ENCODE measurements around the gene WWC2.

GRCh38 chr4:183171484-183172267, 72.6 kb downstream of the WWC2 start:
- no peak for TF ChIP-seq CTCF (conservative IDR thresholded peaks at IDR 0.05)
- no peak for TF ChIP-seq ZFX (IDR thresholded peaks at IDR 0.05)

Measured in C4-2B (cell line).